NCI-H1092 treated with DMSO at 0.1 percent for 48 hours (cell line): ENCODE measurements around the gene RER1.

Experiments used
- DNase-seq: peaks from one replicate; lab custom pipeline; 2025; lab: John Stamatoyannopoulos, UW

Gene RER1

DNA sequence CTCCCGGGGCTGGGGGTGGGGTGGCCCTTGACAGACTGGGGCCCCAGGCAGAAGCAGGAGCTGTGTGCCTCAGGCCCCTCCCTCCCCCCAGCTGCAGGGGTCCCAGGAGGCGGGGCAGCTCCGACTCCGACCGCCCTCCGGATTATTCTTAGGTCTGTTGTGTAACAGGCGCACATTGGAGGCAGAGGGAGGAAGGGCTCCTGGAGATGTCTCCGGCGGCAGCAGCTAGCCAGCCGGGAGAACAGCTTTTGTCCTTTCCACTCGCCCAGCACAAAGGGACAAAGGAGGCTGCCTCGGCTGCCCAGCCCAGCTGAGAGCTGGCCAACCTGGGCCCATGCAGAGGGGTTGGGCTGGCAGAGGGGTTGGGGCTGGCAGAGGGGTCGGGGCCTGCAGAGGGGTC, 54.8 kb downstream of the RER1 start:
- DNase-seq, result no peak

DNA sequence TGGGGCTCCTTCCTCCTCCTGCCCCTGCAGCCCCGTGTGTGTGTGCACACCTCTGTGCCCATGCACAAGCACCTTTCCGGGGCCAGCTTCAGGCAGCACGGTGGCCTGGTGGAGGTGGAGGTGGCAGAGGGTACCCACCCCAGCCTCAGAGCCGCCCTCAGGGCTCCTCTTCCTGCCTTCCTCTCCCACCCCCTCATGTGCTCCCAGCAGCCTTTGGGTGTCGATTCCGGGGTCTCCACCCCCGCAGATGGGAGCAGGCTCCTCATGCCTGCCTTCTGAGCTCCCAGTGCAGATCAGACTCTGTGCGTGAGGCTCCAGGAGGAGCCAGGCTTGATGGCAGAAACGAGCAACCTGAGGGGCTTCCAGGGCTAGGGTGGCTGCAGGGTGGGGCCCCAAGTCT, 55.2 kb downstream of the RER1 start:
- DNase-seq, result no peak

DNA sequence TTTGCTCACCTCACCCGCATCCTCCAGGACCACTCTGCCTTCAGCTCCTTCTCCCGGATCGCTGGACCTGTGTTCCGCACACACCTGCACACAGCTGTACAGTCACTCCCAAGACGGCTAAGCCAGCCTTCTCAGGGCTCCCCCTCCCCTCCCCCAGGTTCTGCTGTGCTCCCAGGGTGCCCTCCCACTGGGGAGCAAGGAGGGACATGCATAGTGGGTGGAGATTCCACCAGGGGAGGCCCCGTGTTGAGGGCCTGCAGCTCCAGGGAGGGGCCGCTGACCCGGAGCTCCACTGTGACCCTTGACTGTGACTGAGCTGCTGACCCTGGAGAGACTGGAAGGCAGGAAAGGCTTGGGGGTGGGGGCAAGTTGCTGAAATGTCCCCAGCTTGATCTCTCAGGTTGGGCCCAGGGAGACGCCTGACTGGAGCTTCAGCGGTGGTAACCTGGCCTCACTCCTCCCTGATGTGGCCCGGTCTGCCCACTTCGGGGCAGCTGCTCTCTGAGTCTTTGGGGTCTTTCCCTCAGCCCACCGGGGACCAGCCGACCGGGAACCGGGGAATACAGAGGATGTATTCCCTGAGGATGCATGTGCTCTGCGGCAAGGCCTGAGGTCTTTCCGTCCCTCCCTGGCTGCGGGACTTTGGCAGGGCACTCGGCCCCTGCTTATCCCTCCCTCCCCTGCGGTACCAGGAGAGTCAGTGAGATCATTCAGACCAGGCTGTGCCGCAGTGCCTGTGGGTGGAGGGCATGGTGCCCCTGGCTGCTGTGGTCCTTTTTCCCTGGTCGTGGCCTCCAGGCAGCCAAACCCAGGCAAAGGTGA, 55.8 kb downstream of the RER1 start:
- DNase-seq, result no peak

DNA sequence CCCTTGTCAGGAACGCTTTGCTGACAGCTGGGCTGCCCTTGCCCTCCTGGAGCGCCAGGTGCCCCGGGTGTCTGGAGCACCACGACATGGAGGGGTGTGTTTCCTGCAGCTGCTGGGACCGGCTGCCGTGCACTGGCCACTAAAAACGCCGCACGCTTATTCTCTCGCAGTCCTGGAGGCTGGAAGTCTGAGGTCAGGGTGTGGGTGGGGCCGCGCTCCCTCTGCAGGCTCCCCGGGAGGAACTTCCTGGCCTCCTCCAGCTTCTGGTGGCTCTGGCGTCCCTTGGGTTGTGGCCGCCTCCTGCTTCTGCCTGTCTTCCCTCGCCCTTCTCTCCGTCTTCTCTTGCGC, 56.4 kb downstream of the RER1 start:
- DNase-seq, result no peak

DNA sequence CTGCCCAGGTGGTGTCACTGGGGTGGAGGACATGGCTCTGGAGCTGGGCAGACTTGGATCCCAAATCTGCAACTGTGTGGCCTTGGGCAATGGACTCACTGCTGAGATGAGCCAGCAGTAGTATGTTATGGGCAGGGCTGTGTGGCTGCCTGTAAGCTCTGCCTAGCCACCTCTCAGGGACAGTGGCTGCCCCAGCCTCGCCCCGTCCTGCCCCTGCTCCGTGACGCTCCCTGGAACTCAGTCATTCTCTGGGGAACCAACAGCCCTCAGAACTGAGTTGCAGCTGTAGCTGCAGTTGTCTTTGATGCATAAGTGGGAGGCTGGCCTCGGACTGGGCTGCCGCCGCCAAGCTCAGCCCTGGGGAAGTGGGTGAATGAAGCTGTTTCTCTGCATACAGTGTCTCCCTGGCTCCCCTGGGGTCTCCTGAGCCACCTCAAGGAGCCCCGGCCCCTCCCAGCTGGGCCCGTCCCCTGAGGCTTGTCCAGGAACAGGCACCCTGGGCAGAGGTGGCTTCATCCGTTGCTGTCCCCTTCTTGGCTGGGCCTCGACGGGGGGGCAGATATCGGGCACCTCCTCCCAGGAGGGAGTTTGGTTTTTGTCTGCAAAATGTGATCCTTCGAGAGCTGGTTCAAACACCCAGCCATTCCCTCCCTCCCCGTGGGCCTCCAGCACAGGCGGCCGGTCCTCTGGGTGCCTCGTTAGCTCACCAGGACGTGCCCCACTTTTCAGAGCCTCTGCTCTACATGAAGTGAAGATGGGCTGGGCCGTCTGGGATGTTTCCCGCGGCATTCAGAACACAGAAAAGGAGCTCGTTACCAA, 58.2 kb downstream of the RER1 start:
- no peak for DNase-seq

DNA sequence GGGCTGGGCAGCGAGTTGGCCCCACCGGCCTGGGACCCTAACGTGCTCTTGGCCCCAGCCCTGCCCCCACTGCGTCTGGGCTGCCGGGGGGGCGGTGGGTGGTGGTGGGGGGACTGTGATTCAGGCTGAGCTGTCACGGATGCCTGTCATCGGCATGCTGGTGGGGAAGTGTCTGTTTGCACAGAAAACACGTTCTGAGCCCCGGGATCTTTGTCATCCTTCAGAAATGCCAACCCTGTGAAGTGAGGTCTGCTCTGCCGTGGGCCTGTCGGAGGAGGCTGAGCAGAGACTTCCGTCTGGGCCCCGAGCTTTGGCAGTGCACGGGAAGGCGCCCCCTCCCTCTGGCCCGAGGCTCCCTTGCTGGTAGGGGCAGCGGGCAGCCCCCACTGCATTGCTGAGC, 60.1 kb downstream of the RER1 start:
- no peak for DNase-seq

DNA sequence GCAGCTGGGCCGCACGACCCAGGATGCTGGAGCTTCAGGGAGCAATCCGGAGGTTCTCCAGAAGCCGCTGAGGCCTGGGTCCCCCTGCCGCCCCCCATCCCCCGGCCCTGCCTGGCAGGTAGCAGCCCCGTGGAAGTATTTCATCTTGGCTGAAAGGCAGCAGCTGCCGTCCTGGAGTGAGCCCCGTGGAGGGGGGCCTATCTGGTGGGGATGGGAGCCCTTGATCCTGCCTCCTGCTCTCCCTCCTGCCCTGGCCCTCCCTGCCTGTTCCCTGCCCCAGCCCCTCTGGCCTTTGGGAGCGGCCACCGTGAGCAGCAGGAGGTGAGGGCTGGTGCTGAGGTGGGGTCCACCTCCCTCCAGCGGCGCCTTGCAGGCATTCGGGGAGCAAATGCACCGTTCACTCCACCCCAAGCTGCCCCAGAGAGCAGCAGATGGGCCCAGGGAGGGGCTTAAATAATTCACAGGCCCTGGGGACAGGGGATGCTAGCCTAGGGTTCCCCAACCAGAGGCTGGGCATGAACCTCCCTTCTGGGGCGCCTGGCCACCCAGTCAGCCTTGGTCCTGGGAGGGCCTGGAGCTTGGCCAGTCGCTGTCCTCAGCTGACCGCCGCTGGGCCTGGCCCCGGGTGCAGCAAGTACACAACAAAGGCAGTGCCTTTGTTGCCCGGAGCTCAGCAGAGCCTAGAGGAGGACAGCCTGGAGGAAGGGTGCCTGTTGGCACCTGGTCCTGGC, 60.7 kb downstream of the RER1 start:
- DNase-seq, result no peak

DNA sequence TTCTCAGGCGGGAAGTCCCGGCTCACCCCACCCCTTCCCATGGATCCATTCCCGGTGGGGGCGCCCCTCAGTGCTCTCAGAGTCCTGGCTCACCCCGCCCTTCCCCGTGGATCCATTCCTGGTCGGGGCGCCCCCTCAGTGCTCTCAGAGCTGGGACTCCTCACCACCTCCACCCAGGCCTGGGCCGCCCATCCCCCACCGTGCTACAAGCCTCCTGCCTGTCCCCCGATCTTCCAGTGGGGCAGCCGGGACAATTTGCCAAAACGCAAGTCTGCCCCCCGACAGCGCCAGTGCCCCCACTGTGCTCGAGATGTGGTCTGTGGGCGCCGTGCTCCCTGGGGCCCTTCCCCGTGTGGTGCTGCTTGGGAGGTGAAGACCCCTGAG, 61.3 kb downstream of the RER1 start:
- no peak for DNase-seq

DNA sequence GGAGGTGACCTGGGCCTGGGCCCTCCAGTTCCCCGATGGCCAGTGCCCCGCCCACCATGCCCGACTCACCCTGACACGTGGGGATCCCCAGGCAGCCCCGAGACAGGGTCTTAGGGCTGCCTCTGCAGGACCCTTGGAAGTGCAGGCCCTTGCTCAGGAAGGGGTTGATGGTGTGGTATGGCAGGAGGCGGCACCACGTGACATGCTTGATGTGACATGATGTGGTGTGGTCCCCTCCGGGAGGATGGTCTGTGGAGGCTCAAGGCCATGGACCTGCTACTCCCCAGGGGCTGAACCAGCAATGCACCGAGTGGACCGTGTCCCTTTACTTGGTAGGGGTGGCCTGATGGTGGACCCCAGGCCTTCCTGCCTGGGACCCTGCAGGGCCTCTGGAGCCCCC, 62.6 kb downstream of the RER1 start:
- DNase-seq, result no peak
